K562 (cell line): ENCODE measurements around the gene ADGRD1. TPM values are rescaled to one million over a fixed set of nuclear protein-coding genes. Genes with fewer than 3 reads are reported as not detected.

Experiments used
- ARNT ChIP-seq, 2 experiments: fragments of 450-650 bp; IDR thresholded peaks; 2 replicates each; pipeline ENCODE4 v1.6.1; 2016; ENCODE audit warnings: mild to moderate bottlenecking in 1 of 2
- CREB1 ChIP-seq, 2 experiments: sonication (generic) in 1 of 2; formaldehyde crosslinking in 1 of 2; IDR thresholded peaks; 2 replicates each; pipeline versions ENCODE4 v1.6.1 to v1.8.0; 2012 to 2022; ENCODE audit warnings: inconsistent platforms in 1 of 2, mild to moderate bottlenecking in 1 of 2, missing genetic modification reagents in 1 of 2, moderate library complexity in 1 of 2
- CREM ChIP-seq: IDR thresholded peaks from 2 replicates; pipeline ENCODE4 v1.6.1; 2014; ENCODE audit warnings: antibody characterized with exemption, low read depth
- EHMT2 ChIP-seq: fragments of 450-650 bp; IDR thresholded peaks from 2 replicates; pipeline ENCODE4 v1.6.1; 2018; ENCODE audit warnings: antibody characterized with exemption
- EZH2 ChIP-seq: IDR thresholded peaks from 2 replicates; pipeline ENCODE4 v1.6.1; 2012; ENCODE audit warnings: low read depth, mild to moderate bottlenecking, inconsistent platforms, low read length, borderline replicate concordance
- FOXK2 ChIP-seq, 2 experiments: fragments of 450-650 bp; IDR thresholded peaks in 1 of 2; conservative IDR thresholded peaks in 1 of 2; 2 replicates each; pipeline ENCODE4 v1.6.1; 2016; ENCODE audit warnings: low read depth in 2 of 2, mild to moderate bottlenecking in 1 of 2
- GTF2E2 ChIP-seq: fragments of 200-800 bp; sonication (Bioruptor generic); IDR thresholded peaks from 2 replicates; pipeline ENCODE4 v1.6.1; 2016; ENCODE audit warnings: missing genetic modification characterization, missing compliant biosample characterization
- KDM1A ChIP-seq, 2 experiments: fragments of 450-650 bp; IDR thresholded peaks; 2 replicates each; pipeline ENCODE4 v1.6.1; 2016; ENCODE audit warnings: mild to moderate bottlenecking in 2 of 2
- MEIS2 ChIP-seq: fragments of 450-650 bp; IDR thresholded peaks from 2 replicates; pipeline ENCODE4 v1.6.1; 2014; ENCODE audit warnings: mild to moderate bottlenecking; ENCODE audit not compliant: partially characterized antibody
- NR2C2 ChIP-seq, 2 experiments: fragments of 200-800 bp in 1 of 2; sonication (Bioruptor generic) in 1 of 2; sonication (generic) in 1 of 2; formaldehyde crosslinking in 1 of 2; IDR thresholded peaks; 2 replicates each; pipeline versions ENCODE4 v1.6.1 to v1.8.0; 2016 to 2022; ENCODE audit warnings: mild to moderate bottlenecking in 1 of 2, missing compliant biosample characterization in 1 of 2, missing genetic modification characterization in 1 of 2, missing genetic modification reagents in 1 of 2
- RFX1 ChIP-seq: fragments of 450-650 bp; IDR thresholded peaks from 2 replicates; pipeline ENCODE4 v1.6.1; 2016; ENCODE audit warnings: mild to moderate bottlenecking, moderate library complexity
- RFX7 ChIP-seq: fragments of 250-450 bp; sonication (Bioruptor Pico); IDR thresholded peaks from 2 replicates; pipeline ENCODE4 v1.5.1; 2021; ENCODE audit warnings: mild to moderate bottlenecking
- TEAD1 ChIP-seq, 2 experiments: fragments of 450-650 bp in 1 of 2; sonication (generic) in 1 of 2; formaldehyde crosslinking; IDR thresholded peaks; 2 replicates each; pipeline versions ENCODE4 v1.4.0 to v1.8.0; 2020 to 2022; ENCODE audit warnings: mild to moderate bottlenecking in 2 of 2, missing genetic modification reagents in 1 of 2
- polyA plus RNA-seq, 8 experiments: library from polyadenylated mRNA; depleted of rRNA in 4 of 8; stranded (reverse) in 5 of 8; unstranded in 3 of 8; fragments of >200 nt; fragmentation: Nextera tagmentation in 2 of 8; fragmentation: Illumina TruSeq in 1 of 8; extraction: Ambion mirVana in 2 of 8; extraction: Trizol in 1 of 8; gene quantifications; 2 replicates each; pipeline versions ENCODE4 v1.2.1 to v1.2.3, GENCODE V29; 2011 to 2014; ENCODE audit warnings: inconsistent platforms in 1 of 8, missing spikeins in 1 of 8
- total RNA-seq, 7 experiments: library from RNA; depleted of rRNA in 6 of 7; stranded (reverse); fragments of >200 nt in 6 of 7; fragmentation: Illumina TruSeq in 2 of 7; extraction: Trizol in 2 of 7; gene quantifications; 2 replicates each; pipeline versions ENCODE4 v1.2.1 to v1.2.3, GENCODE V29; 2011 to 2021; ENCODE audit warnings: low replicate concordance in 1 of 7
- TF ChIP-seq, protein P1 (sequence below): fragments of 450-650 bp; IDR thresholded peaks from 2 replicates; pipeline ENCODE4 v1.6.1; 2016; ENCODE audit warnings: mild to moderate bottlenecking, moderate library complexity
- TF ChIP-seq, protein P2 (sequence below): sonication (generic); formaldehyde crosslinking; IDR thresholded peaks from 2 replicates; pipeline ENCODE4 v1.9.0; 2022; ENCODE audit warnings: mild to moderate bottlenecking, missing genetic modification reagents
- TF ChIP-seq, protein P3 (sequence below): fragments of 450-650 bp; formaldehyde crosslinking; IDR thresholded peaks from 2 replicates; pipeline ENCODE4 v1.4.0; 2022; ENCODE audit warnings: missing genetic modification characterization

The ADGRD1 gene
- total and polyA plus RNA-seq, 9 of the 15 experiments (the other 6 are each of a cell fraction or from before 2014, with no cell fraction given) = 1.7 to 11.7 (median 3.3) TPM

DNA sequence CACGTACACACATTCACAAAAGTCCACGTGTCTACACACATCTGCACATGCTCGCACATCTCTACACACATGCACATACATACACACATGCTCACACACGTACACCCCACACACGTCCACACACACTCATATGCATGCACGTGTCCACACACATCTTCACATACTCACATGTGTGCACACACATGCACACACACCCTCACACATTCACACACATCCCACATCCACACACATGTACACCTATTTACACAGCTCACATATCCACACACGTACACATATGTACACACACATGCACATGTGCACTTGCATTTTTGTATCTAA, 3.6 kb downstream of the ADGRD1 start (continued):
- TF ChIP-seq, protein P1, sequence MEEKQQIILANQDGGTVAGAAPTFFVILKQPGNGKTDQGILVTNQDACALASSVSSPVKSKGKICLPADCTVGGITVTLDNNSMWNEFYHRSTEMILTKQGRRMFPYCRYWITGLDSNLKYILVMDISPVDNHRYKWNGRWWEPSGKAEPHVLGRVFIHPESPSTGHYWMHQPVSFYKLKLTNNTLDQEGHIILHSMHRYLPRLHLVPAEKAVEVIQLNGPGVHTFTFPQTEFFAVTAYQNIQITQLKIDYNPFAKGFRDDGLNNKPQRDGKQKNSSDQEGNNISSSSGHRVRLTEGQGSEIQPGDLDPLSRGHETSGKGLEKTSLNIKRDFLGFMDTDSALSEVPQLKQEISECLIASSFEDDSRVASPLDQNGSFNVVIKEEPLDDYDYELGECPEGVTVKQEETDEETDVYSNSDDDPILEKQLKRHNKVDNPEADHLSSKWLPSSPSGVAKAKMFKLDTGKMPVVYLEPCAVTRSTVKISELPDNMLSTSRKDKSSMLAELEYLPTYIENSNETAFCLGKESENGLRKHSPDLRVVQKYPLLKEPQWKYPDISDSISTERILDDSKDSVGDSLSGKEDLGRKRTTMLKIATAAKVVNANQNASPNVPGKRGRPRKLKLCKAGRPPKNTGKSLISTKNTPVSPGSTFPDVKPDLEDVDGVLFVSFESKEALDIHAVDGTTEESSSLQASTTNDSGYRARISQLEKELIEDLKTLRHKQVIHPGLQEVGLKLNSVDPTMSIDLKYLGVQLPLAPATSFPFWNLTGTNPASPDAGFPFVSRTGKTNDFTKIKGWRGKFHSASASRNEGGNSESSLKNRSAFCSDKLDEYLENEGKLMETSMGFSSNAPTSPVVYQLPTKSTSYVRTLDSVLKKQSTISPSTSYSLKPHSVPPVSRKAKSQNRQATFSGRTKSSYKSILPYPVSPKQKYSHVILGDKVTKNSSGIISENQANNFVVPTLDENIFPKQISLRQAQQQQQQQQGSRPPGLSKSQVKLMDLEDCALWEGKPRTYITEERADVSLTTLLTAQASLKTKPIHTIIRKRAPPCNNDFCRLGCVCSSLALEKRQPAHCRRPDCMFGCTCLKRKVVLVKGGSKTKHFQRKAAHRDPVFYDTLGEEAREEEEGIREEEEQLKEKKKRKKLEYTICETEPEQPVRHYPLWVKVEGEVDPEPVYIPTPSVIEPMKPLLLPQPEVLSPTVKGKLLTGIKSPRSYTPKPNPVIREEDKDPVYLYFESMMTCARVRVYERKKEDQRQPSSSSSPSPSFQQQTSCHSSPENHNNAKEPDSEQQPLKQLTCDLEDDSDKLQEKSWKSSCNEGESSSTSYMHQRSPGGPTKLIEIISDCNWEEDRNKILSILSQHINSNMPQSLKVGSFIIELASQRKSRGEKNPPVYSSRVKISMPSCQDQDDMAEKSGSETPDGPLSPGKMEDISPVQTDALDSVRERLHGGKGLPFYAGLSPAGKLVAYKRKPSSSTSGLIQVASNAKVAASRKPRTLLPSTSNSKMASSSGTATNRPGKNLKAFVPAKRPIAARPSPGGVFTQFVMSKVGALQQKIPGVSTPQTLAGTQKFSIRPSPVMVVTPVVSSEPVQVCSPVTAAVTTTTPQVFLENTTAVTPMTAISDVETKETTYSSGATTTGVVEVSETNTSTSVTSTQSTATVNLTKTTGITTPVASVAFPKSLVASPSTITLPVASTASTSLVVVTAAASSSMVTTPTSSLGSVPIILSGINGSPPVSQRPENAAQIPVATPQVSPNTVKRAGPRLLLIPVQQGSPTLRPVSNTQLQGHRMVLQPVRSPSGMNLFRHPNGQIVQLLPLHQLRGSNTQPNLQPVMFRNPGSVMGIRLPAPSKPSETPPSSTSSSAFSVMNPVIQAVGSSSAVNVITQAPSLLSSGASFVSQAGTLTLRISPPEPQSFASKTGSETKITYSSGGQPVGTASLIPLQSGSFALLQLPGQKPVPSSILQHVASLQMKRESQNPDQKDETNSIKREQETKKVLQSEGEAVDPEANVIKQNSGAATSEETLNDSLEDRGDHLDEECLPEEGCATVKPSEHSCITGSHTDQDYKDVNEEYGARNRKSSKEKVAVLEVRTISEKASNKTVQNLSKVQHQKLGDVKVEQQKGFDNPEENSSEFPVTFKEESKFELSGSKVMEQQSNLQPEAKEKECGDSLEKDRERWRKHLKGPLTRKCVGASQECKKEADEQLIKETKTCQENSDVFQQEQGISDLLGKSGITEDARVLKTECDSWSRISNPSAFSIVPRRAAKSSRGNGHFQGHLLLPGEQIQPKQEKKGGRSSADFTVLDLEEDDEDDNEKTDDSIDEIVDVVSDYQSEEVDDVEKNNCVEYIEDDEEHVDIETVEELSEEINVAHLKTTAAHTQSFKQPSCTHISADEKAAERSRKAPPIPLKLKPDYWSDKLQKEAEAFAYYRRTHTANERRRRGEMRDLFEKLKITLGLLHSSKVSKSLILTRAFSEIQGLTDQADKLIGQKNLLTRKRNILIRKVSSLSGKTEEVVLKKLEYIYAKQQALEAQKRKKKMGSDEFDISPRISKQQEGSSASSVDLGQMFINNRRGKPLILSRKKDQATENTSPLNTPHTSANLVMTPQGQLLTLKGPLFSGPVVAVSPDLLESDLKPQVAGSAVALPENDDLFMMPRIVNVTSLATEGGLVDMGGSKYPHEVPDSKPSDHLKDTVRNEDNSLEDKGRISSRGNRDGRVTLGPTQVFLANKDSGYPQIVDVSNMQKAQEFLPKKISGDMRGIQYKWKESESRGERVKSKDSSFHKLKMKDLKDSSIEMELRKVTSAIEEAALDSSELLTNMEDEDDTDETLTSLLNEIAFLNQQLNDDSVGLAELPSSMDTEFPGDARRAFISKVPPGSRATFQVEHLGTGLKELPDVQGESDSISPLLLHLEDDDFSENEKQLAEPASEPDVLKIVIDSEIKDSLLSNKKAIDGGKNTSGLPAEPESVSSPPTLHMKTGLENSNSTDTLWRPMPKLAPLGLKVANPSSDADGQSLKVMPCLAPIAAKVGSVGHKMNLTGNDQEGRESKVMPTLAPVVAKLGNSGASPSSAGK = peak; percentile 45; the same call in 1 of the 2 replicates
- TF ChIP-seq, protein P2, sequence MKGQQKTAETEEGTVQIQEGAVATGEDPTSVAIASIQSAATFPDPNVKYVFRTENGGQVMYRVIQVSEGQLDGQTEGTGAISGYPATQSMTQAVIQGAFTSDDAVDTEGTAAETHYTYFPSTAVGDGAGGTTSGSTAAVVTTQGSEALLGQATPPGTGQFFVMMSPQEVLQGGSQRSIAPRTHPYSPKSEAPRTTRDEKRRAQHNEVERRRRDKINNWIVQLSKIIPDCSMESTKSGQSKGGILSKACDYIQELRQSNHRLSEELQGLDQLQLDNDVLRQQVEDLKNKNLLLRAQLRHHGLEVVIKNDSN (CRISPR knock-in tag) = no peak
- TF ChIP-seq KDM1A (IDR thresholded peaks at IDR 0.05) (peak in 1 of 2 experiments; percentile 78; a peak in 1 of 4 replicates), EHMT2 (no peak), FOXK2 (conservative IDR thresholded peaks at IDR 0.05 in 1 of 2, IDR thresholded peaks at IDR 0.05 in 1 of 2; ENCODE audit: low read depth in 2 of 2) (no peak), RFX1 (no peak), EZH2 (no peak), TEAD1 (CRISPR knock-in tag; IDR thresholded peaks at IDR 0.05) (no peak), CREB1 (IDR thresholded peaks at IDR 0.05) (no peak), CREB1 (CRISPR knock-in tag; IDR thresholded peaks at IDR 0.05) (no peak), MEIS2 (no peak), RFX7 (no peak), NR2C2 (CRISPR knock-in tag; IDR thresholded peaks at IDR 0.05) (no peak), NR2C2 (tag; IDR thresholded peaks at IDR 0.05) (no peak), ARNT (IDR thresholded peaks at IDR 0.05) (no peak), GTF2E2 (tag) (no peak), CREM (0 out of 2 replicates have a peak, but pooled peaks have one; percentile 7)
- TF ChIP-seq, protein P3, sequence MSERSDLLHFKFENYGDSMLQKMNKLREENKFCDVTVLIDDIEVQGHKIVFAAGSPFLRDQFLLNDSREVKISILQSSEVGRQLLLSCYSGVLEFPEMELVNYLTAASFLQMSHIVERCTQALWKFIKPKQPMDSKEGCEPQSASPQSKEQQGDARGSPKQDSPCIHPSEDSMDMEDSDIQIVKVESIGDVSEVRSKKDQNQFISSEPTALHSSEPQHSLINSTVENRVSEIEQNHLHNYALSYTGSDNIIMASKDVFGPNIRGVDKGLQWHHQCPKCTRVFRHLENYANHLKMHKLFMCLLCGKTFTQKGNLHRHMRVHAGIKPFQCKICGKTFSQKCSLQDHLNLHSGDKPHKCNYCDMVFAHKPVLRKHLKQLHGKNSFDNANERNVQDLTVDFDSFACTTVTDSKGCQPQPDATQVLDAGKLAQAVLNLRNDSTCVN (CRISPR knock-in tag) = 0 out of 2 replicates have a peak, but pooled peaks have one; percentile 36
